Fibroblast of lung (primary cell): ENCODE results near the gene CIITA.

Source experiments
- EZH2 ChIP-seq: IDR thresholded peaks from 2 replicates; pipeline ENCODE4 v1.5.1; 2012; ENCODE audit warnings: low read length, control low read depth, mild to moderate bottlenecking; ENCODE audit errors: missing control alignments
- TF ChIP-seq, protein P1 (sequence below), 2 donors: IDR thresholded peaks in 1 of 2; conservative IDR thresholded peaks in 1 of 2; 1 replicate in 1 of 2; 2 replicates in 1 of 2; pipeline ENCODE4 v1.5.1; 2011 to 2012; ENCODE audit warnings: low read length in 2 of 2, control low read depth in 1 of 2, inconsistent platforms in 1 of 2, low read depth in 1 of 2, mild to moderate bottlenecking in 1 of 2

DNA sequence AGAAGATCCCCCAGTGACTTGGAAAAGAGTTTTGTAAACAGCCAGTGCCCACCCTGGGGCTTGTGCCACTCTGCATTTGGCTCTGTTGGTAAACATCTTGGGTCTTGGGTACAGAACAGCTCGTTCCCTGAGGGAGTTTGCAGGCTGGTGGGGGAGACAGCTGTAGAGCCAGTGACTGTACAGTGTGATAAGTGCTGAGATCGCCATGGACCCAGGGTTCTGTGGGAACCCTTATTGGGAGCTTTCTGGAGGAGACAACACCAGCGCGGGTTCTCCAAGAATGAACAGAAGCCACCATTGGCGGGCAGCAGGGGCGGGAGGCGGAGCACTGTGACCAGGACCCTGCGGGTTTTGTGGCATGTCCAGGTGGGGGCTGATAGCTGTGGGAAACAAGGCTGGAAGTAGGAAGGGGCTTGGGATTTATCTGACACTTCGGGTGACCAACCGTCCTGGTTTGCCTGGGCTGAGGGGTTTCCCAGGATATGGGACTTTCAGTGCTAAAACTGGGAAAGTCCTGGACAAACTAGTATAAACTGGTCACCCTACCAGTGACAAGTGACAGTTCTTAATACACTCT is 70.3 kb downstream of the CIITA start:
- TF ChIP-seq, protein P1, sequence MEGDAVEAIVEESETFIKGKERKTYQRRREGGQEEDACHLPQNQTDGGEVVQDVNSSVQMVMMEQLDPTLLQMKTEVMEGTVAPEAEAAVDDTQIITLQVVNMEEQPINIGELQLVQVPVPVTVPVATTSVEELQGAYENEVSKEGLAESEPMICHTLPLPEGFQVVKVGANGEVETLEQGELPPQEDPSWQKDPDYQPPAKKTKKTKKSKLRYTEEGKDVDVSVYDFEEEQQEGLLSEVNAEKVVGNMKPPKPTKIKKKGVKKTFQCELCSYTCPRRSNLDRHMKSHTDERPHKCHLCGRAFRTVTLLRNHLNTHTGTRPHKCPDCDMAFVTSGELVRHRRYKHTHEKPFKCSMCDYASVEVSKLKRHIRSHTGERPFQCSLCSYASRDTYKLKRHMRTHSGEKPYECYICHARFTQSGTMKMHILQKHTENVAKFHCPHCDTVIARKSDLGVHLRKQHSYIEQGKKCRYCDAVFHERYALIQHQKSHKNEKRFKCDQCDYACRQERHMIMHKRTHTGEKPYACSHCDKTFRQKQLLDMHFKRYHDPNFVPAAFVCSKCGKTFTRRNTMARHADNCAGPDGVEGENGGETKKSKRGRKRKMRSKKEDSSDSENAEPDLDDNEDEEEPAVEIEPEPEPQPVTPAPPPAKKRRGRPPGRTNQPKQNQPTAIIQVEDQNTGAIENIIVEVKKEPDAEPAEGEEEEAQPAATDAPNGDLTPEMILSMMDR (conservative IDR thresholded peaks at IDR 0.05 in 1 of 2, IDR thresholded peaks at IDR 0.05 in 1 of 2; ENCODE audit: low read depth in 1 of 2, low read length in 2 of 2), result no peak
- TF ChIP-seq EZH2, result no peak
